HG02642 (cell line): ENCODE measurements around the gene OVCA2.
A peak's percentile ranks its signal among the peaks of the same experiment; 100 is the strongest.

Source experiments
- ATAC-seq: cut with Tn5 transposase; IDR thresholded peaks from one replicate; pipeline ENCODE4 v1.9.1; 2021; ENCODE audit warnings: mild to moderate bottlenecking; ENCODE audit not compliant: unreplicated experiment, poor library complexity

OVCA2 gene

GRCh38 chr17:2041561-2042389, at the start of gene OVCA2:
Gene OVCA2 (plus strand): TSS chr17:2042022. CDS start chr17:2042048, 26 bp downstream.
- ATAC-seq, result peak; percentile 93

- no peak for ATAC-seq
These were observed 49.3 kb upstream of the OVCA2 start for GRCh38 chr17:1992541-1992940.

GRCh38 chr17:1994707-1995106, 47.1 kb upstream of the OVCA2 start:
- no peak for ATAC-seq

GRCh38 chr17:1995321-1995892, 46.4 kb upstream of the OVCA2 start:
- ATAC-seq, result no peak

GRCh38 chr17:1995907-1996799, 45.7 kb upstream of the OVCA2 start:
- ATAC-seq, result no peak

- no peak for ATAC-seq
These were observed 45.0 kb upstream of the OVCA2 start for GRCh38 chr17:1996800-1997288.

- no peak for ATAC-seq
These were observed 44.4 kb upstream of the OVCA2 start for GRCh38 chr17:1997289-1997926.

- ATAC-seq, result no peak
These were observed 43.7 kb upstream of the OVCA2 start for GRCh38 chr17:1997927-1998742.

- no peak for ATAC-seq
These were observed 42.1 kb upstream of the OVCA2 start for GRCh38 chr17:1999557-2000251.

GRCh38 chr17:2002767-2003329, 39.0 kb upstream of the OVCA2 start:
- no peak for ATAC-seq

- no peak for ATAC-seq
These were observed 38.3 kb upstream of the OVCA2 start for GRCh38 chr17:2003525-2003924.

GRCh38 chr17:2004435-2004952, 37.3 kb upstream of the OVCA2 start:
- no peak for ATAC-seq

GRCh38 chr17:2008332-2009126, 33.3 kb upstream of the OVCA2 start:
- no peak for ATAC-seq

GRCh38 chr17:2009737-2010136, 32.1 kb upstream of the OVCA2 start:
- ATAC-seq, result no peak

- ATAC-seq, result no peak
These were observed 30.1 kb upstream of the OVCA2 start for GRCh38 chr17:2011411-2012371.

GRCh38 chr17:2012499-2012898, 29.3 kb upstream of the OVCA2 start:
- ATAC-seq, result no peak
